Thyroid gland (tissue), 4 donors: ENCODE data around the gene LRRC34.

Source experiments
- POLR2A ChIP-seq, 2 donors: fragments of 450-650 bp; IDR thresholded peaks; one replicate each; pipeline ENCODE4 v1.6.1; 2017; ENCODE audit warnings: antibody characterized with exemption in 2 of 2, mild to moderate bottlenecking in 2 of 2, moderate library complexity in 1 of 2
- TF ChIP-seq, protein P1 (sequence below), 6 experiments: fragments of 200-600 bp in 3 of 6; fragments of 450-650 bp in 3 of 6; sonication (generic) in 3 of 6; IDR thresholded peaks; one replicate each; pipeline ENCODE4 v1.5.1; 2016 to 2019; ENCODE audit warnings: antibody characterized with exemption in 6 of 6, mild to moderate bottlenecking in 2 of 6, inconsistent platforms in 1 of 6, moderate library complexity in 1 of 6

DNA sequence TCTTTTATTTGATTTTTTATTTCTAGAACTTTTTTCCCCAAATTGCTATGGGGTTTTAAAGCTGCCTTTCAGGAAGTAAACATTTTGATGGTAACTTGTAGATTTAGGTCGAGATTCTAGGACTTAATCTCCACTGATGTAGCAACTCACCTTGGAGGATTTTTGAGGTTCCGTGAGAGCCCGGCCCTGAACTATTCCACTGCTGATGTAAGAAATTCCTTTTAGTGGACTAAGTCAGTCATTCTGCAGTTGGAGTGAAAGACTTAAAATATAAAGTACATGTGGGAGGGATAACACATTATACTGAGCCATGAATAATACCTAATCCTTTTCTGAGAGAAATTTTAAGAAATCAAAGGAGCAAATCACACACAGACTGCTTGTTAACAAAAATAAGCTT lies 12.6 kb upstream of the LRRC34 start:
- TF ChIP-seq POLR2A (IDR thresholded peaks at IDR 0.05), result no peak
- TF ChIP-seq, protein P1, sequence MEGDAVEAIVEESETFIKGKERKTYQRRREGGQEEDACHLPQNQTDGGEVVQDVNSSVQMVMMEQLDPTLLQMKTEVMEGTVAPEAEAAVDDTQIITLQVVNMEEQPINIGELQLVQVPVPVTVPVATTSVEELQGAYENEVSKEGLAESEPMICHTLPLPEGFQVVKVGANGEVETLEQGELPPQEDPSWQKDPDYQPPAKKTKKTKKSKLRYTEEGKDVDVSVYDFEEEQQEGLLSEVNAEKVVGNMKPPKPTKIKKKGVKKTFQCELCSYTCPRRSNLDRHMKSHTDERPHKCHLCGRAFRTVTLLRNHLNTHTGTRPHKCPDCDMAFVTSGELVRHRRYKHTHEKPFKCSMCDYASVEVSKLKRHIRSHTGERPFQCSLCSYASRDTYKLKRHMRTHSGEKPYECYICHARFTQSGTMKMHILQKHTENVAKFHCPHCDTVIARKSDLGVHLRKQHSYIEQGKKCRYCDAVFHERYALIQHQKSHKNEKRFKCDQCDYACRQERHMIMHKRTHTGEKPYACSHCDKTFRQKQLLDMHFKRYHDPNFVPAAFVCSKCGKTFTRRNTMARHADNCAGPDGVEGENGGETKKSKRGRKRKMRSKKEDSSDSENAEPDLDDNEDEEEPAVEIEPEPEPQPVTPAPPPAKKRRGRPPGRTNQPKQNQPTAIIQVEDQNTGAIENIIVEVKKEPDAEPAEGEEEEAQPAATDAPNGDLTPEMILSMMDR (IDR thresholded peaks at IDR 0.05), result no peak
